Neural cell (in vitro differentiated cells): ENCODE measurements around the gene CRIP1.

Experiments used
- EP300 ChIP-seq: fragments of 450-650 bp; conservative IDR thresholded peaks from 2 replicates; pipeline ENCODE4 v1.6.1; 2014; ENCODE audit warnings: antibody characterized with exemption, mild to moderate bottlenecking, moderate library complexity; ENCODE audit not compliant: poor library complexity, severe bottlenecking
- EZH2 ChIP-seq: fragments of 200-600, 300-800 bp; shearing (Covaris generic), sonication (generic); IDR thresholded peaks from 2 replicates; pipeline ENCODE4 v1.6.1; 2014; ENCODE audit warnings: antibody characterized with exemption, low read length, borderline replicate concordance, mild to moderate bottlenecking; ENCODE audit not compliant: insufficient read depth, poor library complexity, severe bottlenecking
- MXI1 ChIP-seq: fragments of 450-650 bp; conservative IDR thresholded peaks from 2 replicates; pipeline ENCODE4 v1.6.1; 2014; ENCODE audit warnings: antibody characterized with exemption, mild to moderate bottlenecking; ENCODE audit not compliant: poor library complexity, severe bottlenecking
- POLR2AphosphoS5 ChIP-seq: IDR thresholded peaks from 2 replicates; pipeline ENCODE4 v1.6.1; 2012
- RAD21 ChIP-seq: fragments of 450-650 bp; conservative IDR thresholded peaks from 2 replicates; pipeline ENCODE4 v1.6.1; 2014; ENCODE audit warnings: antibody characterized with exemption, mild to moderate bottlenecking, moderate library complexity
- SMC3 ChIP-seq: fragments of 450-650 bp; conservative IDR thresholded peaks from 2 replicates; pipeline ENCODE4 v1.6.1; 2014; ENCODE audit warnings: antibody characterized with exemption, mild to moderate bottlenecking, moderate library complexity; ENCODE audit not compliant: poor library complexity
- TAF1 ChIP-seq: IDR thresholded peaks from 2 replicates; pipeline ENCODE4 v1.6.1; 2012; ENCODE audit warnings: low read depth
- TF ChIP-seq, protein P1 (sequence below): fragments of 450-650 bp; IDR thresholded peaks from 2 replicates; pipeline ENCODE4 v1.5.1; 2014; ENCODE audit warnings: antibody characterized with exemption, mild to moderate bottlenecking, moderate library complexity; ENCODE audit not compliant: poor library complexity, severe bottlenecking
- TF ChIP-seq, protein P2 (sequence below): IDR thresholded peaks from 2 replicates; pipeline ENCODE4 v1.6.1; 2012; ENCODE audit warnings: borderline replicate concordance

DNA sequence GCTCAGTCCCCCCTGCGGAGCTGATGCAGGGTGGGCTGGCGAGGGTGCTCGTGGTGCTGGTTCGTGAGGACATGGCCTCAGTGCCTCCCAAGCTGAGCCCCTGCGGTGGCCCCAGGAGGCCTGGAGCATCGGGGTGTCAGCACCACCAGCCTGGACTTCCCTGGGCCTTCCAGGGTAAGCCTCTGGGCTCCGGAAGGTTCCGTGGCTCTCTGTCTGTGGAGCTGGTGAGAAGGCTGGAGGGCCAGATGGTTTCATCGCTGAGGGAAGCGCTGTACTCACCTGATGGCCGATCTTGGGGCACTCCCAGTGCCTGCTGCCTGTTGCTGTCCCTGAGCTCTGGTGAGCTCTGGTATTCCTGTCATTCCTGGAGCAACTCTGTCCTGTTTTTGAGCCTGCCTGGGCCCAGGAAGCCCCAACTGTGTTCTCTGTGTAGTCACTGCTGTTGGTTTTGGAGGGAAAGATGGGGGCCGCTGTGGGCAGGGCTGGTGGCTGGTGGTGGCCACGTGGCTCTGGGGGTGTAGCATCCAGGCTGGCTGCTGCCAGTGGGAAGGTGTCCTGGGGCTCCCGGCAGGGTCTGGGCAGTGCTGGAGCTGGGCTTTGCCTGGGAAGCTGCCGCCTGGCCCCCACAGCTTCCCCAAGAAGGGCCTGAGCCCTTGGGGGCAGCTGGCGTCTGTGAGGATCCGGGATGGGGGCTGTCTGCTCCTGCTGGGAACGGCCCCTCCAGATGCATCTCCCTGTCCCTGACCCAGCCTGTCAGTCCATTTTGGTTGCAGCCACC lies 48.8 kb upstream of the CRIP1 start:
- TF ChIP-seq, protein P1, sequence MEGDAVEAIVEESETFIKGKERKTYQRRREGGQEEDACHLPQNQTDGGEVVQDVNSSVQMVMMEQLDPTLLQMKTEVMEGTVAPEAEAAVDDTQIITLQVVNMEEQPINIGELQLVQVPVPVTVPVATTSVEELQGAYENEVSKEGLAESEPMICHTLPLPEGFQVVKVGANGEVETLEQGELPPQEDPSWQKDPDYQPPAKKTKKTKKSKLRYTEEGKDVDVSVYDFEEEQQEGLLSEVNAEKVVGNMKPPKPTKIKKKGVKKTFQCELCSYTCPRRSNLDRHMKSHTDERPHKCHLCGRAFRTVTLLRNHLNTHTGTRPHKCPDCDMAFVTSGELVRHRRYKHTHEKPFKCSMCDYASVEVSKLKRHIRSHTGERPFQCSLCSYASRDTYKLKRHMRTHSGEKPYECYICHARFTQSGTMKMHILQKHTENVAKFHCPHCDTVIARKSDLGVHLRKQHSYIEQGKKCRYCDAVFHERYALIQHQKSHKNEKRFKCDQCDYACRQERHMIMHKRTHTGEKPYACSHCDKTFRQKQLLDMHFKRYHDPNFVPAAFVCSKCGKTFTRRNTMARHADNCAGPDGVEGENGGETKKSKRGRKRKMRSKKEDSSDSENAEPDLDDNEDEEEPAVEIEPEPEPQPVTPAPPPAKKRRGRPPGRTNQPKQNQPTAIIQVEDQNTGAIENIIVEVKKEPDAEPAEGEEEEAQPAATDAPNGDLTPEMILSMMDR, result no peak
- TF ChIP-seq TAF1, result no peak
- no peak for TF ChIP-seq POLR2AphosphoS5
- no peak for TF ChIP-seq SMC3
- TF ChIP-seq MXI1, result no peak
- TF ChIP-seq EZH2, result no peak
- no peak for TF ChIP-seq EP300
- TF ChIP-seq, protein P2, sequence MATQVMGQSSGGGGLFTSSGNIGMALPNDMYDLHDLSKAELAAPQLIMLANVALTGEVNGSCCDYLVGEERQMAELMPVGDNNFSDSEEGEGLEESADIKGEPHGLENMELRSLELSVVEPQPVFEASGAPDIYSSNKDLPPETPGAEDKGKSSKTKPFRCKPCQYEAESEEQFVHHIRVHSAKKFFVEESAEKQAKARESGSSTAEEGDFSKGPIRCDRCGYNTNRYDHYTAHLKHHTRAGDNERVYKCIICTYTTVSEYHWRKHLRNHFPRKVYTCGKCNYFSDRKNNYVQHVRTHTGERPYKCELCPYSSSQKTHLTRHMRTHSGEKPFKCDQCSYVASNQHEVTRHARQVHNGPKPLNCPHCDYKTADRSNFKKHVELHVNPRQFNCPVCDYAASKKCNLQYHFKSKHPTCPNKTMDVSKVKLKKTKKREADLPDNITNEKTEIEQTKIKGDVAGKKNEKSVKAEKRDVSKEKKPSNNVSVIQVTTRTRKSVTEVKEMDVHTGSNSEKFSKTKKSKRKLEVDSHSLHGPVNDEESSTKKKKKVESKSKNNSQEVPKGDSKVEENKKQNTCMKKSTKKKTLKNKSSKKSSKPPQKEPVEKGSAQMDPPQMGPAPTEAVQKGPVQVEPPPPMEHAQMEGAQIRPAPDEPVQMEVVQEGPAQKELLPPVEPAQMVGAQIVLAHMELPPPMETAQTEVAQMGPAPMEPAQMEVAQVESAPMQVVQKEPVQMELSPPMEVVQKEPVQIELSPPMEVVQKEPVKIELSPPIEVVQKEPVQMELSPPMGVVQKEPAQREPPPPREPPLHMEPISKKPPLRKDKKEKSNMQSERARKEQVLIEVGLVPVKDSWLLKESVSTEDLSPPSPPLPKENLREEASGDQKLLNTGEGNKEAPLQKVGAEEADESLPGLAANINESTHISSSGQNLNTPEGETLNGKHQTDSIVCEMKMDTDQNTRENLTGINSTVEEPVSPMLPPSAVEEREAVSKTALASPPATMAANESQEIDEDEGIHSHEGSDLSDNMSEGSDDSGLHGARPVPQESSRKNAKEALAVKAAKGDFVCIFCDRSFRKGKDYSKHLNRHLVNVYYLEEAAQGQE, result no peak
- TF ChIP-seq RAD21, result no peak
